GM21423 (cell line): Measurements from ENCODE around the gene SLPI.

Experiments
- ATAC-seq: cut with Tn5 transposase; IDR thresholded peaks from one replicate; pipeline ENCODE4 v1.9.1; 2021; ENCODE audit warnings: mild to moderate bottlenecking, moderate library complexity; ENCODE audit not compliant: unreplicated experiment

SLPI gene

DNA sequence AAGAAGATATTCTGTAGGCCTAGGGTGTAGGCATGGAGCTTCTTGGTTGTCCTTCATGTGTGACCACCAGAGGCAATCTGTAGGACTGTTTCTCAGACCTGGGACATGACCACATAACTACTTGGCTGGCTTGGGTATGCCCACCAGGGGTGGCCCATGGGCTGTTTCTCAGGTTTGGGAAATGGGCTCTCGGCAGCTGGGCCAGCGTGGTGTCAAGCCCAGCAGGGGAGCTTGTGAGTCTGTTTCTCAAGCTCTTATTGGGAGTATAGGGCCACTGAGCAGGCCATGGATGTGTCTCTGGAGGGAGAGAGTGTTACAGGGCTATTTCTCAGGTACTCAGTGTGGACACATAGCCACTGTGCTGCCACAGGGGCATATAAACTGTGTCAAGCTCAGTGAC is 35.7 kb downstream of the SLPI start:
- ATAC-seq: no peak

GRCh38 chr20:45218124-45218523 is 36.2 kb downstream of the SLPI start:
- no peak for ATAC-seq

DNA sequence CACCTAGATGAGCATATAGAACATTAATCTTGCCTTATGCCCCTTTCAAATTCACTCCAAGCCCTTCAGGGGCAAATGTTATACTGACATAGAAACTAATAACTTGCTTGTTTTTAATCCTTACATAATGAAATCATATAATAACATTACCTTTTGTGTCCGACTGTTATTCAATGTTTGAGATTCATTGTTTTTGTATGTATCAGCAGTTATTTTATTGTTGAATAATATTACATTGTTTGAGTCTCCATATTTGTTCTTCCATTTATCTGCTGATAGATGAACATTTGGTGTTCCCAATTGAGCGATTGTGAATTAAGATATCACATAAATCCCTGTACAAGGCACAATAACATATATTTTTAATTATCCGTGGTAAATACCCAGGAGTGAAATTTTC is 41.5 kb downstream of the SLPI start:
- no peak for ATAC-seq

DNA sequence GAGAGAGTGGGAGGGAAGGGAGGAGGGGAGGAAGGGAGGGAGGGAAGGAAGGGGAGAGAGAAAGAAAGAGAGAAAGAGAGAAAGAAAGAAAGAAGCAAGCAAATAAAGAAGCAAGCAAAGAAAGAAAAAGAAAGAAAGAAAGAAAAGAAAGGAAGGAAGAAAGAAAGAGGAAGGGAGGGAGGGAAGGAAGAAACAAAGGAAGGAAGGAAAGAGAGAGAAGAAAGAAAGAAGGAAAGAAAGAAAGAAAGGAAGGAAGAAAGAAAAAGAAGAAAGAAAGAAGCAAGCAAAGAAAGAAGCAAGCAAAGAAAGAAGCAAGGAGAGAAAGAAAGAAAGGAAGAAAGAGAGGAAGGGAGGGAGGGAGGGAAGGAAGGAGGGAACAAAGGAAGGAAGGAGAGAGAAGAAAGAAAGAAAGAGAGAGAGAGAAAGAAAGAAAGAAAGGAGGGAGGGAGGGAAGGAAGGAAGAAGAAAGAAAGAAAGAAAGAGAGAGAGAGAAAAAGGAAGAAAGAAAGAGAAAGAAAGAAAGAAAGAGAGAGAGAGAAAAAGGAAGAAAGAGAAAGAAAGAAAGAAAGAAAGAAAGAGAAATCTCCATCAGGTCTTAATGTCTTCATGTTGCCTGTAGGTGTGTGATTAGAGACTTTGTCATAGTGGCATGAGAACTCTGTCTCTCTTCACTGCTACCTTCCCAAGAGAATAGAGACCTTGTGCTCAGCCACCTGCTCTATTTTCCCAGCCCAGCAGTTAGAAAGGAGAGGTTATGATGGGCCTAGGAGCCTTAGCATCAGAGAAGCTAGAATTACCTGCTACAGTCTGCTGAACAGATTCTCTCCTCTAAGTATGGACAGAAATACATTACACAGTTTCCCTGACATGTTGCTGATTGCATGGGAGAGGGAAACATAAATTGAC is 42.5 kb downstream of the SLPI start:
- ATAC-seq: no peak

GRCh38 chr20:45209924-45210323 is 44.4 kb downstream of the SLPI start:
- no peak for ATAC-seq

- ATAC-seq: no peak
These were observed 47.6 kb downstream of the SLPI start, which contains the start of gene SEMG1 for GRCh38 chr20:45206725-45207124. SEMG1 (plus strand) TSS chr20:45207033; CDS start chr20:45207054, 21 bp downstream.
